ENCODE data around the gene ARAP1.
A peak's percentile ranks its signal among the peaks of the same experiment; 100 is the strongest.

ARAP1 gene

DNA sequence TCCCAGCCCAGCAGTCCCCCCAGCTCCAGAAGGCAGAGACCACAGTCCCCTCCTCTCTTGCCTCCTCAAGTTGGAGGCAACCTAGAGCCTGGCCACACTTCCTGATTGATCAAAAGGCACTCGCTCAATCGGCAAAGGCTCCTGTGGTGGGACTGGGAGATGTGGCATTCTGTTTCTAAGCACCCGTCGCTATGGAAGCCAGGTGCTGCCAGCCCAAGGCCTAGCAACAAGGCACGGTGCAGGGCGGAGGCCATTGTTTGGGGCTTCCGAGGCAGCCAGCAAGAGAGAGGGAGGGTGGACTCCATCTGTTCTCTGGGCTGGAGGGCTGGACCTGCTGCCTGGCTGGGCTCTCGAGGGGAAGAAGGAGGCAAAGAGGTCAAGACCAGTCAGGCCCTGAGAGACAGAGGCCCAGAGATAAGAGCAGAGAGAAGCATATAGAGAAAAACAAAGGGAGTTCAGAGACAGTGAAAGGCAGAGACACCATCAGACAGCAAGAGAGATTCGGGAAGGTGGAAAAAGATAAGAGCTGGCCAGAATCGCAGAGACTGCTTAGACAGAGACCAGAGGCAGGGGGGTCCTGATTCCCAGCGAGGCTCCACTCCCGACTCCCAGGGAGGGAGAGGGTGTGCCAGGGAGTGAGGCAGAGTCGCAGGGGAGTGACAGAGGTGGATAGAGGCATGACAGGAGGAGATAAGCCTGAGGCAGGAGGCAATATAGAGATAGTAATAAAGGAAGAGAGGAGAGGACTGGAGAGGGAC lies 99.2 kb downstream of the ARAP1 start:
- WGBS = 33% methylated on average over 13 of the region's 13 CpGs
- no peak overlapping the region for H3K14ac ChIP-seq (ENCODE audit: low read length in 2 of 2)

DNA sequence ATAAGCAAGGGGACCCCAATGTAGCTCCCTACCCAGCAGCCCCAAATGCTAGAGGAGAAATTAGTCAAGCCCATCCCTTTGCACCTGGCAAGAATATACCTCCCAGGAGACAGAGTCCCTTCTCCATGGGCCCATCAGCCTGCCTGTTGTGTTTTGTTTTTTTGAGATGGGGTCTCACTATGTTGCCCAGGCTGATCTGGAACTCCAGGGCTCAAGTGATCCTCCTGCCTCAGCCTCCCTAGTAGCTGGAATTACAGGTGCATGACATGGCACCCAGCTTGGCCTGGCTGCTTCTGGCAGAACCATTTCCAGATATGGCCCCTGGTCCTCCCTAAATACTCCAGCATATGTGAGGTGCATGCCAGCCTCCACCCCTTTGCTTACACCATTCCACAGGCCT lies 100.1 kb downstream of the ARAP1 start:
- Histone ChIP-seq H3K27ac (ENCODE audit: low read length, poor library complexity, severe bottlenecking) (no peak overlapping the region), H4K8ac (ENCODE audit: low read length) (no peak overlapping the region), H3K27me3 (ENCODE audit: control insufficient read depth in 1 of 2, insufficient read depth in 1 of 2, low read length in 2 of 2) (peaks cover 32 to 67% of the 10 kb centered on the region in 2 experiments), H2BK120ac (ENCODE audit: low read depth, low read length) (no peak overlapping the region), H3K4me1 (ENCODE audit: control insufficient read depth, insufficient read depth, low read depth, low read length) (no peaks in the 10 kb centered on the region), H2BK15ac (ENCODE audit: low read depth, poor library complexity, severe bottlenecking) (no peak overlapping the region), H3K79me1 (replicated peaks; ENCODE audit: low read length, poor library complexity, severe bottlenecking) (no peaks in the 10 kb centered on the region), H2BK12ac (ENCODE audit: low read length in 2 of 2) (no peak overlapping the region), H3K23ac (ENCODE audit: low read length in 2 of 2) (no peak overlapping the region), H4K91ac (ENCODE audit: low read length) (no peak overlapping the region), H2AK5ac (ENCODE audit: low read length, severe bottlenecking) (no peak overlapping the region), H3K9me3 (ENCODE audit: control insufficient read depth, low read length) (no peaks in the 10 kb centered on the region), H3K36me3 (ENCODE audit: control insufficient read depth in 1 of 2, insufficient read depth in 2 of 2, low read depth in 1 of 2, low read length in 2 of 2) (no peaks in the 10 kb centered on the region), H3K4ac (ENCODE audit: low read depth in 1 of 2, low read length in 2 of 2) (no peak overlapping the region), H3K14ac (ENCODE audit: low read length in 2 of 2) (no peak overlapping the region), H2AFZ (ENCODE audit: low read depth, low read length) (no peak overlapping the region), H2BK5ac (ENCODE audit: low read depth, low read length, poor library complexity, severe bottlenecking) (no peak overlapping the region), H3K4me2 (ENCODE audit: low read length, poor library complexity, severe bottlenecking) (no peak overlapping the region), H3K4me3 (ENCODE audit: insufficient read depth in 1 of 2, low read depth in 1 of 2, low read length in 2 of 2) (no peak overlapping the region), H3K18ac (ENCODE audit: low read depth in 1 of 2, low read length in 2 of 2) (no peak overlapping the region), H3K9ac (ENCODE audit: low read length) (no peak overlapping the region)
- no peak for DNase-seq

More for the DNA sequence above, 99.2 kb downstream of the ARAP1 start:
- Histone ChIP-seq H3K9ac (ENCODE audit: low read length) (no peak overlapping the region), H3K4me2 (ENCODE audit: low read length, poor library complexity, severe bottlenecking) (no peak overlapping the region), H3K4me1 (ENCODE audit: control insufficient read depth, insufficient read depth, low read depth, low read length) (no peaks in the 10 kb centered on the region), H3K27ac (ENCODE audit: low read length, poor library complexity, severe bottlenecking) (no peak overlapping the region), H3K27me3 (ENCODE audit: control insufficient read depth in 1 of 2, insufficient read depth in 1 of 2, low read length in 2 of 2) (peaks cover 35 to 74% of the 10 kb centered on the region in 2 experiments), H3K4ac (ENCODE audit: low read depth in 1 of 2, low read length in 2 of 2) (no peak overlapping the region), H4K8ac (ENCODE audit: low read length) (no peak overlapping the region), H3K4me3 (ENCODE audit: insufficient read depth in 1 of 2, low read depth in 1 of 2, low read length in 2 of 2) (no peak overlapping the region), H2BK15ac (ENCODE audit: low read depth, poor library complexity, severe bottlenecking) (no peak overlapping the region), H3K36me3 (ENCODE audit: control insufficient read depth in 1 of 2, insufficient read depth in 2 of 2, low read depth in 1 of 2, low read length in 2 of 2) (no peaks in the 10 kb centered on the region), H3K18ac (ENCODE audit: low read depth in 1 of 2, low read length in 2 of 2) (no peak overlapping the region), H4K91ac (ENCODE audit: low read length) (no peak overlapping the region), H2AK5ac (ENCODE audit: low read length, severe bottlenecking) (no peak overlapping the region), H2BK12ac (ENCODE audit: low read length in 2 of 2) (no peak overlapping the region), H3K79me1 (replicated peaks; ENCODE audit: low read length, poor library complexity, severe bottlenecking) (no peaks in the 10 kb centered on the region), H2AFZ (ENCODE audit: low read depth, low read length) (no peak overlapping the region), H2BK120ac (ENCODE audit: low read depth, low read length) (no peak overlapping the region), H3K9me3 (ENCODE audit: control insufficient read depth, low read length) (no peaks in the 10 kb centered on the region), H2BK5ac (ENCODE audit: low read depth, low read length, poor library complexity, severe bottlenecking) (no peak overlapping the region), H3K23ac (ENCODE audit: low read length in 2 of 2) (no peak overlapping the region)
- no peak for DNase-seq

DNA sequence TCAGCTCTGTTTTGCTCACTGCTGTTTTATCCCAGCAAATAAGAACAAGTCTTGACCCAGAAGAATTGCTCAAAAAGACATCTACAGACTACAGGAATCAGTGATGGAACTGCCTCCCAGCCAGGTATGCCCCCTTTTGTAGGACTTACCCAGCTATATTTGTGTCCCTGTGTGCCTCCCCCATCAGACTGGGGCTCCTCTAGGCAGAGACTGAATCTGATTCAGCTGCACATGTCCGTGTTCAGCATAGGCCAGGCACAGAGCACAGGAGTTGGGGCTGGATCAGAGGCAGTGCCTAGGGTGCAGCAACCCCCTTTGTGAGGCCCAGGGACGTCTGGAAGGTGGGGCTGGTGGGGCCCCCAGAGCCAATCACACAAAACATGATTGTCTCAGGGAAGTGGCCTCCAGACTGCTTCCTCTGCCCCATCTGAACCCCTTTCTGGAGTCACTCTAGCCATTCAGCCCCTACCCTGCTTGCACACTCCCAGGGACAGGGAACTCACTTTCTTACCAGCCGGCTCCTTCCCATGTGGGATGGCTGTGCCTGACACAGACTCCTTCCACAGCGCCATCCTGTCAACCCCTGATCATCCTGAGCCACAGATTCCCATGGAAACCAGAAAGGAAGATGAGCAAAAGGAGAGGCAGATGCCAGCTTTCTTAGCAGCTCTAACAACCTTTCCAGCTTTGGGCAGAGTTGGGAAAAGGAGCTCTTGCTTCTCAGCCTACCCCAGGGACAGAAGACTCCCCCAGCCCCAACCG lies 102.8 kb downstream of the ARAP1 start:
- Histone ChIP-seq H3K4me1 (ENCODE audit: control insufficient read depth, insufficient read depth, low read depth, low read length) (no peaks in the 10 kb centered on the region), H3K23ac (ENCODE audit: low read length in 2 of 2) (no peak overlapping the region), H3K9ac (ENCODE audit: low read length) (no peak overlapping the region), H3K79me1 (replicated peaks; ENCODE audit: low read length, poor library complexity, severe bottlenecking) (no peaks in the 10 kb centered on the region), H2BK15ac (ENCODE audit: low read depth, poor library complexity, severe bottlenecking) (no peak overlapping the region), H3K27ac (ENCODE audit: low read length, poor library complexity, severe bottlenecking) (no peak overlapping the region), H2BK12ac (ENCODE audit: low read length in 2 of 2) (no peak overlapping the region), H3K36me3 (ENCODE audit: control insufficient read depth in 1 of 2, insufficient read depth in 2 of 2, low read depth in 1 of 2, low read length in 2 of 2) (no peaks in the 10 kb centered on the region), H3K14ac (ENCODE audit: low read length in 2 of 2) (no peak overlapping the region), H4K91ac (ENCODE audit: low read length) (no peak overlapping the region), H2AK5ac (ENCODE audit: low read length, severe bottlenecking) (no peak overlapping the region), H3K4me2 (ENCODE audit: low read length, poor library complexity, severe bottlenecking) (no peak overlapping the region), H3K4ac (ENCODE audit: low read depth in 1 of 2, low read length in 2 of 2) (no peak overlapping the region), H4K8ac (ENCODE audit: low read length) (no peak overlapping the region), H2BK5ac (ENCODE audit: low read depth, low read length, poor library complexity, severe bottlenecking) (no peak overlapping the region), H2AFZ (ENCODE audit: low read depth, low read length) (no peak overlapping the region), H3K4me3 (ENCODE audit: insufficient read depth in 1 of 2, low read depth in 1 of 2, low read length in 2 of 2) (no peak overlapping the region), H3K18ac (ENCODE audit: low read depth in 1 of 2, low read length in 2 of 2) (no peak overlapping the region), H3K9me3 (ENCODE audit: control insufficient read depth, low read length) (no peaks in the 10 kb centered on the region), H3K27me3 (ENCODE audit: control insufficient read depth in 1 of 2, insufficient read depth in 1 of 2, low read length in 2 of 2) (peaks cover 29 to 42% of the 10 kb centered on the region in 2 experiments), H2BK120ac (ENCODE audit: low read depth, low read length) (no peak overlapping the region)
- 73% methylated on average over 5 of the region's 5 CpGs for WGBS
- no peak for DNase-seq

DNA sequence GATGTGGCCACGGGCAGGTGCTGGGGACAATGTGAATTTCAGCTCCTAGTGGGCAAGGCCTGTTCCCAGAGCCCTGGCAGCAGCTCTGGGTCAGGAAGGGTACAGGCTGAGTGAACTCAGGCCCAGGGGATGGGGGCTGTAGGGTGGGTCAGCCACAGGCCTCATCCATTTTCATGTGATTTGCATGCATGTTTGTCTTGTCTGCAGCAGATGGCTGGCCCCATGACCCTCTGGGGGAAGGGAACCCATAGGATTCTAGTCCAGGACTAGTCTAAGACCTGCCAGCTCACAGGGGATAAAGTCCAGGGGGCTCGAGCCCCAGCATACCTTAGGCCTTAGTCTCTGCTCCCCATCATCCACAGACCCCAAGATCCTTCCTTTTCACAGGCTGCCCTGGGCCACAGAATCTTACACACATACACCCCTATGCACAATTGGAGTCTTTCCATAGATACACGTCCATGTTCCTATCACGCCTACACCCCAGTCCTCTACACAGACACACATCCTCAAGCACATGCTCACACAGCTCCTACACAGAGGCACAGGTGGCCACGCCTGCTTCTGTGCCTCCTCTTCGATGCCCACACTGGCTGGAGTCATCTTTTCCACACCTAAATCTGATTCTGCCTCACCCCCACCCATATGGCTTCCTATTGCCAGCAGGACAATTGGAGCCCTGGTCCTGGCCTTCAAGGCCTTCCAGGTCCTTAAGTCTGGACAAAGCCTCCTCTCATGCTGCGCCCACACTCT lies 103.6 kb downstream of the ARAP1 start:
- WGBS = 76% methylated on average over 7 of the region's 7 CpGs
- H3K4me2 ChIP-seq (ENCODE audit: low read length, poor library complexity, severe bottlenecking) = no peak overlapping the region
- no peak for DNase-seq

More for the DNA sequence above, 103.6 kb downstream of the ARAP1 start:
- no peak overlapping the region for H2BK120ac ChIP-seq (ENCODE audit: low read depth, low read length)
- no peak overlapping the region for H4K8ac ChIP-seq (ENCODE audit: low read length)
- no peak overlapping the region for H2AK5ac ChIP-seq (ENCODE audit: low read length, severe bottlenecking)
- no peaks in the 10 kb centered on the region for H3K79me1 ChIP-seq (replicated peaks; ENCODE audit: low read length, poor library complexity, severe bottlenecking)
- no peak overlapping the region for H2AFZ ChIP-seq (ENCODE audit: low read depth, low read length)
- no peak overlapping the region for H3K9ac ChIP-seq (ENCODE audit: low read length)
- no peak overlapping the region for H3K23ac ChIP-seq (ENCODE audit: low read length in 2 of 2)
- H2BK12ac ChIP-seq (ENCODE audit: low read length in 2 of 2) = no peak overlapping the region
- no peaks in the 10 kb centered on the region for H3K9me3 ChIP-seq (ENCODE audit: control insufficient read depth, low read length)
- H3K27ac ChIP-seq (ENCODE audit: low read length, poor library complexity, severe bottlenecking) = no peak overlapping the region
- no peak overlapping the region for H3K18ac ChIP-seq (ENCODE audit: low read depth in 1 of 2, low read length in 2 of 2)
- H3K14ac ChIP-seq (ENCODE audit: low read length in 2 of 2) = peak overlapping the region in 1 of 2 experiments; percentile 38
- H3K4me1 ChIP-seq (ENCODE audit: control insufficient read depth, insufficient read depth, low read depth, low read length) = peaks cover 3% of the 10 kb centered on the region
- no peak overlapping the region for H2BK15ac ChIP-seq (ENCODE audit: low read depth, poor library complexity, severe bottlenecking)
- no peak overlapping the region for H3K4ac ChIP-seq (ENCODE audit: low read depth in 1 of 2, low read length in 2 of 2)
- H3K4me3 ChIP-seq (ENCODE audit: insufficient read depth in 1 of 2, low read depth in 1 of 2, low read length in 2 of 2) = no peak overlapping the region
- no peaks in the 10 kb centered on the region for H3K36me3 ChIP-seq (ENCODE audit: control insufficient read depth in 1 of 2, insufficient read depth in 2 of 2, low read depth in 1 of 2, low read length in 2 of 2)
- no peak overlapping the region for H4K91ac ChIP-seq (ENCODE audit: low read length)
- H2BK5ac ChIP-seq (ENCODE audit: low read depth, low read length, poor library complexity, severe bottlenecking) = no peak overlapping the region
- H3K27me3 ChIP-seq (ENCODE audit: control insufficient read depth in 1 of 2, insufficient read depth in 1 of 2, low read length in 2 of 2) = peaks cover 29 to 33% of the 10 kb centered on the region in 2 experiments

Data from mesenchymal stem cell (in vitro differentiated cells and primary cell).